SK-N-SH (cell line): ENCODE measurements around the gene CREBL2. TPM values are rescaled to one million over a fixed set of nuclear protein-coding genes. Genes with fewer than 3 reads are reported as not detected.

ENCODE experiments used
- CTCF ChIA-PET: fragments of 300-600, 350-600 bp; formaldehyde crosslinking; extraction: SDS; loops from one replicate; lab custom pipeline; 2021; lab: Yijun Ruan, JAX
- POLR2A ChIA-PET: fragments of 350-600 bp; sonication (Branson Sonifier 250); formaldehyde crosslinking; extraction: SDS; loops from one replicate; lab custom pipeline; 2020; ENCODE audit warnings: antibody characterized with exemption, inconsistent platforms; lab: Yijun Ruan, JAX
- DNase-seq: peaks from one replicate; pipeline ENCODE4 v3.0.0; 2012
- H2AFZ ChIP-seq: fragments of 200-600 bp; sonication (generic); 2 replicates; pipeline ENCODE4 v1.8.1; 2016; ENCODE audit warnings: antibody characterized with exemption, mild to moderate bottlenecking, low read depth
- H3F3A ChIP-seq: fragments of 200-600 bp; sonication (generic); replicated peaks from 2 replicates; pipeline ENCODE3; 2016; ENCODE audit warnings: antibody characterized with exemption, mild to moderate bottlenecking; ENCODE audit not compliant: insufficient read depth
- H3K27ac ChIP-seq, 2 experiments: fragments of 200-500 bp in 1 of 2; fragments of 200-600 bp in 1 of 2; sonication (Bioruptor generic) in 1 of 2; sonication (generic), shearing (Covaris generic) in 1 of 2; 2 replicates each; pipeline versions ENCODE4 v1.5.1 to v1.6.1; 2014 to 2016; ENCODE audit warnings: low read depth in 2 of 2, inconsistent platforms in 1 of 2, low read length in 1 of 2, mild to moderate bottlenecking in 1 of 2, mixed read lengths in 1 of 2
- H3K27me3 ChIP-seq: fragments of 200-600 bp; sonication (generic), shearing (Covaris generic); 2 replicates; pipeline ENCODE4 v1.6.1; 2016; ENCODE audit warnings: mixed run types; ENCODE audit not compliant: insufficient read depth
- H3K36me3 ChIP-seq, 2 experiments: fragments of 200-500 bp in 1 of 2; fragments of 200-600 bp in 1 of 2; sonication (Bioruptor generic) in 1 of 2; sonication (generic) in 1 of 2; replicated peaks in 1 of 2; 2 replicates each; pipeline versions ENCODE3 to v1.5.1; 2014 to 2016; ENCODE audit warnings: low read length in 1 of 2, mild to moderate bottlenecking in 1 of 2; ENCODE audit not compliant: insufficient read depth in 2 of 2, control insufficient read depth in 1 of 2
- H3K4me1 ChIP-seq, 2 experiments: fragments of 200-500 bp in 1 of 2; fragments of 200-600 bp in 1 of 2; sonication (Bioruptor generic) in 1 of 2; sonication (generic), shearing (Covaris generic) in 1 of 2; 2 replicates each; pipeline versions ENCODE4 v1.5.1 to v1.6.1; 2014 to 2016; ENCODE audit warnings: low read depth in 1 of 2, low read length in 1 of 2, mixed run types in 1 of 2; ENCODE audit not compliant: insufficient read depth in 2 of 2, control insufficient read depth in 1 of 2
- H3K4me2 ChIP-seq: fragments of 200-600 bp; sonication (generic), shearing (Covaris generic); 2 replicates; pipeline ENCODE4 v1.6.1; 2017; ENCODE audit warnings: mixed run types
- H3K4me3 ChIP-seq, 2 experiments: fragments of 200-500 bp in 1 of 2; fragments of 200-600 bp in 1 of 2; sonication (Bioruptor generic) in 1 of 2; sonication (generic), shearing (Covaris generic) in 1 of 2; 2 replicates each; pipeline versions ENCODE4 v1.5.1 to v1.8.1; 2014 to 2016; ENCODE audit warnings: low read depth in 2 of 2, inconsistent platforms in 1 of 2, low read length in 1 of 2, mild to moderate bottlenecking in 1 of 2, mixed read lengths in 1 of 2, moderate library complexity in 1 of 2
- H3K79me2 ChIP-seq: fragments of 200-600 bp; sonication (generic); 2 replicates; pipeline ENCODE4 v1.8.1; 2017; ENCODE audit warnings: mild to moderate bottlenecking; ENCODE audit not compliant: insufficient read depth
- H3K9ac ChIP-seq: fragments of 200-600 bp; sonication (generic); 2 replicates; pipeline ENCODE4 v1.6.1; 2017; ENCODE audit warnings: mixed run types
- H3K9me2 ChIP-seq: fragments of 200-600 bp; sonication (generic); 2 replicates; pipeline ENCODE4 v1.6.1; 2017; ENCODE audit warnings: mixed run types
- H3K9me3 ChIP-seq: fragments of 200-600 bp; sonication (generic); 2 replicates; pipeline ENCODE4 v1.6.1; 2017; ENCODE audit warnings: mixed run types, mild to moderate bottlenecking, moderate library complexity
- H4K20me1 ChIP-seq: fragments of 200-600 bp; sonication (generic); 2 replicates; pipeline ENCODE4 v1.6.1; 2017; ENCODE audit warnings: mild to moderate bottlenecking, mixed run types; ENCODE audit not compliant: insufficient read depth
- FOSL2 ChIP-seq: IDR thresholded peaks from 2 replicates; pipeline ENCODE4 v1.4.0; 2012; ENCODE audit warnings: low read depth, mild to moderate bottlenecking, moderate library complexity, borderline replicate concordance
- FOXM1 ChIP-seq: IDR thresholded peaks from 2 replicates; pipeline ENCODE4 v1.4.0; 2012; ENCODE audit warnings: low read depth, mild to moderate bottlenecking
- JUND ChIP-seq: IDR thresholded peaks from 2 replicates; pipeline ENCODE4 v1.4.0; 2012
- MXI1 ChIP-seq: IDR thresholded peaks from 2 replicates; pipeline ENCODE4 v1.6.1; 2012; ENCODE audit warnings: mild to moderate bottlenecking, low read depth, low read length, improper control_type of control experiment
- RAD21 ChIP-seq: IDR thresholded peaks from 2 replicates; pipeline ENCODE4 v1.6.1; 2012; ENCODE audit warnings: mild to moderate bottlenecking, low read length
- TCF12 ChIP-seq: IDR thresholded peaks from 2 replicates; pipeline ENCODE4 v1.4.0; 2012
- TEAD4 ChIP-seq: IDR thresholded peaks from 2 replicates; pipeline ENCODE4 v1.4.0; 2012; ENCODE audit warnings: mild to moderate bottlenecking, borderline replicate concordance; ENCODE audit not compliant: insufficient read depth
- WGBS: methylation state at CpG from one replicate; pipeline ENCODE4 v1.1.6; 2017; ENCODE audit warnings: low lambda C conversion rate; 5-methylcytosine and 5-hydroxymethylcytosine counted together
- polyA plus RNA-seq, 3 experiments: library from polyadenylated mRNA; depleted of rRNA; stranded (reverse); fragments of >200 nt; gene quantifications; 2 replicates each; pipeline ENCODE4 v1.2.3, GENCODE V29; 2012
- TF ChIP-seq, protein P1 (sequence below): IDR thresholded peaks from 2 replicates; pipeline ENCODE4 v1.6.1; 2012; ENCODE audit warnings: mild to moderate bottlenecking, low read depth, low read length, moderate library complexity
- TF ChIP-seq, protein P2 (sequence below): fragments of 150-350 bp; IDR thresholded peaks from 2 replicates; pipeline ENCODE4 v1.6.1; 2017; ENCODE audit warnings: antibody characterized with exemption, low read length, low read depth, borderline replicate concordance

The CREBL2 gene
- polyA plus RNA-seq, 1 of the 3 experiments (the other 2 are of a cell fraction), result 12.6 TPM

DNA sequence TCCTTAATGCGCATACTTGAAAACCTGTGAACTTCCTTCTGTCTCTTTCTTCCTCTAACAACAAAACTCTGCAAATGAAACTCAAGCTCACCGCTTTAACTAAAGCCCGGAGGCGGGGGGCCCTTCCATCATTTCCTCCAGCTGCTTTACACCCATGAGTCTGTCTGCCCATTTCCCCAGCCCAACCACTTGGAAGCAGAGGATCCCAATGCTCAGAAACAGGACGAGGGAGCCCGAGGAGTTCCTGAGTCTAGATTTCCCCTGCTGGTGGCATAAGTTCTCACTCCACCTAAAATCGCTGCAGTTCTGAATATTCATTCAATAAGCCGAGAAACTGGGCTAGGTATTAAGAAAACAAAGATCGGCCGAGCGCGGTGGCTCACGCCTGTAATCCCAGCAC is 53.5 kb downstream of the CREBL2 start:
- CTCF ChIA-PET, result interaction anchor here (0.7 to 3.7 kb wide), 5 partner anchors 9 to 288 kb away, joined by 3 to 15 read pairs (median 3); no protein-coding TSS in a partner anchor
- 93% methylated on average over 13 of the region's 13 CpGs for WGBS

DNA sequence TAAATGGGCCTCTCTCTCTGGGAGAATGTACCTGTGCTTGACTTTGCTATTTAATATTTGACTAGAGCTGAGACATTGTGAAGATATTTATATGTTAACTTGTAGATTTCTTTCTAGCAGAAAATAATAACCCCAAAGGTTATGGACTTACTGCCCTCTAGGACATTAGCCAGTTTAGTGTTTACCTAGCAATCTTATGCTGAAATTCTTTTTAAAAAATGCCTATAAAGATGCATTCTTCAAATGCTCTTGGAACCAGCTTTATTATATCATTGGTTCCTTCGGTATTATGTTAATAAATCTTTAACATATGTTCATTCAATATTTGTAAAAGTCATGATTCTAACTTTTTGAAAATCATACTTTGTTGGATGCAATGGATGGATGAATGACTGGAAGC is 56.3 kb downstream of the CREBL2 start:
- H3K4me2 ChIP-seq, result no peak overlapping the region
- no peaks in the 10 kb centered on the region for H3K27me3 ChIP-seq
- 0 out of 4 replicates have a peak, but pooled peaks cover 0 to 4% of the 10 kb centered on the region in 2 experiments for H3K4me1 ChIP-seq
- H3K4me3 ChIP-seq, result no peak overlapping the region
- no peak overlapping the region for H3K27ac ChIP-seq
- WGBS, result 68% methylated on average over 1 of the region's 1 CpG
- no peaks in the 10 kb centered on the region for H3K9me2 ChIP-seq
- H3K79me2 ChIP-seq, result no peaks in the 10 kb centered on the region
- CTCF ChIA-PET, result interaction anchor here (0.7 to 3.7 kb wide), 2 partner anchors 12 to 105 kb away, joined by 3 to 15 read pairs; no protein-coding TSS in a partner anchor
- no peaks in the 10 kb centered on the region for H3F3A ChIP-seq
- no peak overlapping the region for H3K9ac ChIP-seq
- H3K36me3 ChIP-seq, result no peaks in the 10 kb centered on the region
- no peak for DNase-seq
- no peak for TF ChIP-seq MXI1
- no peak for TF ChIP-seq TEAD4
- no peak for TF ChIP-seq FOXM1
- no peak for TF ChIP-seq TCF12
- TF ChIP-seq FOSL2, result no peak
- TF ChIP-seq, protein P1, sequence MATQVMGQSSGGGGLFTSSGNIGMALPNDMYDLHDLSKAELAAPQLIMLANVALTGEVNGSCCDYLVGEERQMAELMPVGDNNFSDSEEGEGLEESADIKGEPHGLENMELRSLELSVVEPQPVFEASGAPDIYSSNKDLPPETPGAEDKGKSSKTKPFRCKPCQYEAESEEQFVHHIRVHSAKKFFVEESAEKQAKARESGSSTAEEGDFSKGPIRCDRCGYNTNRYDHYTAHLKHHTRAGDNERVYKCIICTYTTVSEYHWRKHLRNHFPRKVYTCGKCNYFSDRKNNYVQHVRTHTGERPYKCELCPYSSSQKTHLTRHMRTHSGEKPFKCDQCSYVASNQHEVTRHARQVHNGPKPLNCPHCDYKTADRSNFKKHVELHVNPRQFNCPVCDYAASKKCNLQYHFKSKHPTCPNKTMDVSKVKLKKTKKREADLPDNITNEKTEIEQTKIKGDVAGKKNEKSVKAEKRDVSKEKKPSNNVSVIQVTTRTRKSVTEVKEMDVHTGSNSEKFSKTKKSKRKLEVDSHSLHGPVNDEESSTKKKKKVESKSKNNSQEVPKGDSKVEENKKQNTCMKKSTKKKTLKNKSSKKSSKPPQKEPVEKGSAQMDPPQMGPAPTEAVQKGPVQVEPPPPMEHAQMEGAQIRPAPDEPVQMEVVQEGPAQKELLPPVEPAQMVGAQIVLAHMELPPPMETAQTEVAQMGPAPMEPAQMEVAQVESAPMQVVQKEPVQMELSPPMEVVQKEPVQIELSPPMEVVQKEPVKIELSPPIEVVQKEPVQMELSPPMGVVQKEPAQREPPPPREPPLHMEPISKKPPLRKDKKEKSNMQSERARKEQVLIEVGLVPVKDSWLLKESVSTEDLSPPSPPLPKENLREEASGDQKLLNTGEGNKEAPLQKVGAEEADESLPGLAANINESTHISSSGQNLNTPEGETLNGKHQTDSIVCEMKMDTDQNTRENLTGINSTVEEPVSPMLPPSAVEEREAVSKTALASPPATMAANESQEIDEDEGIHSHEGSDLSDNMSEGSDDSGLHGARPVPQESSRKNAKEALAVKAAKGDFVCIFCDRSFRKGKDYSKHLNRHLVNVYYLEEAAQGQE, result no peak
- TF ChIP-seq, protein P2, sequence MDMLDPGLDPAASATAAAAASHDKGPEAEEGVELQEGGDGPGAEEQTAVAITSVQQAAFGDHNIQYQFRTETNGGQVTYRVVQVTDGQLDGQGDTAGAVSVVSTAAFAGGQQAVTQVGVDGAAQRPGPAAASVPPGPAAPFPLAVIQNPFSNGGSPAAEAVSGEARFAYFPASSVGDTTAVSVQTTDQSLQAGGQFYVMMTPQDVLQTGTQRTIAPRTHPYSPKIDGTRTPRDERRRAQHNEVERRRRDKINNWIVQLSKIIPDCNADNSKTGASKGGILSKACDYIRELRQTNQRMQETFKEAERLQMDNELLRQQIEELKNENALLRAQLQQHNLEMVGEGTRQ, result no peak
- H2AFZ ChIP-seq, result no peak overlapping the region
- no peaks in the 10 kb centered on the region for H4K20me1 ChIP-seq
- no peaks in the 10 kb centered on the region for H3K9me3 ChIP-seq
- POLR2A ChIA-PET, result no interaction called here

More for the DNA sequence above, 53.5 kb downstream of the CREBL2 start:
- no peak overlapping the region for H2AFZ ChIP-seq
- no peaks in the 10 kb centered on the region for H3K9me3 ChIP-seq
- no peaks in the 10 kb centered on the region for H3K9me2 ChIP-seq
- no peak for TF ChIP-seq RAD21
- no peak for TF ChIP-seq JUND
- no peaks in the 10 kb centered on the region; a peak in 1 of 4 replicates for H3K4me1 ChIP-seq
- no peak overlapping the region for H3K4me2 ChIP-seq
- no peaks in the 10 kb centered on the region for H4K20me1 ChIP-seq
- no peak overlapping the region for H3K4me3 ChIP-seq
- no peak overlapping the region for H3K9ac ChIP-seq
- H3F3A ChIP-seq, result peaks cover 11% of the 10 kb centered on the region
- POLR2A ChIA-PET, result no interaction called here
- no peak for DNase-seq
- H3K36me3 ChIP-seq, result no peaks in the 10 kb centered on the region
- H3K79me2 ChIP-seq, result no peaks in the 10 kb centered on the region
- H3K27me3 ChIP-seq, result no peaks in the 10 kb centered on the region
- no peak overlapping the region for H3K27ac ChIP-seq
